Vagina (tissue), 2 donors: ENCODE data around the gene GFER.

ENCODE experiments used
- CTCF ChIP-seq, 3 experiments: fragments of 450-650 bp in 2 of 3; fragments of 200-600 bp in 1 of 3; sonication (generic) in 1 of 3; IDR thresholded peaks; one replicate each; pipeline ENCODE4 v1.5.1; 2017 to 2019; ENCODE audit warnings: antibody characterized with exemption in 3 of 3, mild to moderate bottlenecking in 2 of 3, moderate library complexity in 2 of 3
- POLR2A ChIP-seq, 2 donors: fragments of 450-650 bp; IDR thresholded peaks; one replicate each; pipeline ENCODE4 v1.6.1; 2017; ENCODE audit warnings: antibody characterized with exemption in 2 of 2, mild to moderate bottlenecking in 2 of 2, moderate library complexity in 2 of 2
- POLR2AphosphoS5 ChIP-seq, 2 donors: sonication (generic); formaldehyde crosslinking; IDR thresholded peaks; one replicate each; pipeline ENCODE4 v1.9.0; 2017; ENCODE audit warnings: antibody characterized with exemption in 2 of 2, mild to moderate bottlenecking in 2 of 2, low read depth in 1 of 2; ENCODE audit not compliant: insufficient read depth in 1 of 2

GRCh38 chr16:1982013-1982433, 2.0 kb upstream of the GFER start:
- no peak for TF ChIP-seq CTCF (IDR thresholded peaks at IDR 0.05)
- TF ChIP-seq POLR2A (IDR thresholded peaks at IDR 0.05): no peak
- no peak for TF ChIP-seq POLR2AphosphoS5 (IDR thresholded peaks at IDR 0.05; ENCODE audit: insufficient read depth in 1 of 2, low read depth in 1 of 2)
